HEK293T (cell line): Measurements from ENCODE around the gene MAGEB17.
"Not testable (repeated sequence)": the region's sequence is repeated elsewhere in the genome, so short reads cannot be mapped to it uniquely, and the experiment has no call there.

Source experiments
- CTCF ChIA-PET: fragments of 350-600 bp; formaldehyde crosslinking; extraction: SDS; loops from one replicate; lab custom pipeline; 2021; ENCODE audit warnings: antibody characterized with exemption, inconsistent platforms; lab: Yijun Ruan, JAX
- POLR2A ChIA-PET: fragments of 350-600 bp; formaldehyde crosslinking; extraction: SDS; loops from one replicate; lab custom pipeline; 2020; ENCODE audit warnings: antibody characterized with exemption, inconsistent platforms; lab: Yijun Ruan, JAX
- DNase-seq: peaks from one replicate; pipeline ENCODE4 v3.0.0; 2012; ENCODE audit warnings: mixed read lengths; ENCODE audit errors: extremely low spot score
- ARNT ChIP-seq: fragments of 450-650 bp; IDR thresholded peaks from 2 replicates; pipeline ENCODE4 v1.6.1; 2017; ENCODE audit warnings: mild to moderate bottlenecking
- BHLHE40 ChIP-seq: fragments of 450-650 bp; IDR thresholded peaks from 2 replicates; pipeline ENCODE4 v1.6.1; 2016; ENCODE audit warnings: mild to moderate bottlenecking, moderate library complexity, borderline replicate concordance
- CTBP1 ChIP-seq: fragments of 450-650 bp; IDR thresholded peaks from 2 replicates; pipeline ENCODE4 v1.6.1; 2016; ENCODE audit warnings: borderline replicate concordance
- ELF4 ChIP-seq: fragments of 450-650 bp; IDR thresholded peaks from 2 replicates; pipeline ENCODE4 v1.6.1; 2017; ENCODE audit warnings: antibody characterized with exemption
- FOXA1 ChIP-seq: fragments of 450-650 bp; IDR thresholded peaks from 2 replicates; pipeline ENCODE4 v1.6.1; 2016; ENCODE audit warnings: mild to moderate bottlenecking
- FOXK2 ChIP-seq: fragments of 450-650 bp; IDR thresholded peaks from 2 replicates; pipeline ENCODE4 v1.6.1; 2016; ENCODE audit warnings: mild to moderate bottlenecking
- FOXM1 ChIP-seq: fragments of 450-650 bp; IDR thresholded peaks from 2 replicates; pipeline ENCODE4 v1.6.1; 2017; ENCODE audit warnings: mild to moderate bottlenecking, borderline replicate concordance
- HDGF ChIP-seq: fragments of 450-650 bp; IDR thresholded peaks from 2 replicates; pipeline ENCODE4 v1.6.1; 2017; ENCODE audit warnings: antibody characterized with exemption, borderline replicate concordance
- L3MBTL2 ChIP-seq: fragments of 450-650 bp; conservative IDR thresholded peaks from 2 replicates; pipeline ENCODE4 v1.6.1; 2016; ENCODE audit warnings: mild to moderate bottlenecking
- LEF1 ChIP-seq: fragments of 450-650 bp; IDR thresholded peaks from 2 replicates; pipeline ENCODE4 v1.6.1; 2017; ENCODE audit warnings: mild to moderate bottlenecking, borderline replicate concordance
- NFRKB ChIP-seq: fragments of 450-650 bp; IDR thresholded peaks from 2 replicates; pipeline ENCODE4 v1.6.1; 2016; ENCODE audit warnings: mild to moderate bottlenecking, moderate library complexity
- SP1 ChIP-seq: fragments of 450-650 bp; IDR thresholded peaks from 2 replicates; pipeline ENCODE4 v1.6.1; 2017
- SUZ12 ChIP-seq: fragments of 450-650 bp; IDR thresholded peaks from 2 replicates; pipeline ENCODE4 v1.6.1; 2016; ENCODE audit warnings: mild to moderate bottlenecking
- TARDBP ChIP-seq: fragments of 450-650 bp; IDR thresholded peaks from 2 replicates; pipeline ENCODE4 v1.6.1; 2016
- ZNF384 ChIP-seq: fragments of 450-650 bp; IDR thresholded peaks from 2 replicates; pipeline ENCODE4 v1.6.1; 2016
- TF ChIP-seq, protein P1 (sequence below): fragments of 450-650 bp; IDR thresholded peaks from 2 replicates; pipeline ENCODE4 v1.6.1; 2016

Gene MAGEB17

DNA sequence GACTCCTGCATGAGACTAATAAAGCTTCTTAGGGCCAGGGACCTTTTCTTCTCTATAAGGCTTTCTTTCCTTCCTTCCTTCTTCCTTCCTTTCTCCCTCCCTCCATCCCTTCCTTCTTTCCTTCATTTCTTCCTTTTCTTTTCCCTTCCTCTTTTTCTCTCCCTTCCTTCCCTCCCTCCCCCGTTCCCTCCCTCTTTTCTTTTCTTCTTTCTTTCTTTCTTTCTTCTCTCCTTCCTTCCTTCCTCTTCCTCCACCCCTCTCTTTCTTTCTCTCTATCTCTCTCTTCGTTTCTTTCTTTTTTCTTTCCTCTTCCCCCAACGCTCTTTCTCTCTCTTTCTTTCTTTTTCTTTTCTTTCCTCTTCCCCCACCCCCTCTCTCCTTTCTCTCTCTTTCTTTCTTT, 2.5 kb upstream of the MAGEB17 start:
- TF ChIP-seq SP1 (no peak), HDGF (no peak), ARNT (no peak), FOXA1 (no peak), NFRKB (no peak), FOXM1 (no peak), TARDBP (no peak), CTBP1 (no peak), ZNF384 (no peak), L3MBTL2 (no peak)
- TF ChIP-seq, protein P1, sequence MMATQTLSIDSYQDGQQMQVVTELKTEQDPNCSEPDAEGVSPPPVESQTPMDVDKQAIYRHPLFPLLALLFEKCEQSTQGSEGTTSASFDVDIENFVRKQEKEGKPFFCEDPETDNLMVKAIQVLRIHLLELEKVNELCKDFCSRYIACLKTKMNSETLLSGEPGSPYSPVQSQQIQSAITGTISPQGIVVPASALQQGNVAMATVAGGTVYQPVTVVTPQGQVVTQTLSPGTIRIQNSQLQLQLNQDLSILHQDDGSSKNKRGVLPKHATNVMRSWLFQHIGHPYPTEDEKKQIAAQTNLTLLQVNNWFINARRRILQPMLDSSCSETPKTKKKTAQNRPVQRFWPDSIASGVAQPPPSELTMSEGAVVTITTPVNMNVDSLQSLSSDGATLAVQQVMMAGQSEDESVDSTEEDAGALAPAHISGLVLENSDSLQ: no peak
- ChIA-PET CTCF (interaction anchor here (0.6 kb wide), 1 partner anchor 842 kb away, joined by 5 read pairs; no protein-coding TSS in a partner anchor), POLR2A (no interaction called here)
- DNase-seq: no peak

DNA sequence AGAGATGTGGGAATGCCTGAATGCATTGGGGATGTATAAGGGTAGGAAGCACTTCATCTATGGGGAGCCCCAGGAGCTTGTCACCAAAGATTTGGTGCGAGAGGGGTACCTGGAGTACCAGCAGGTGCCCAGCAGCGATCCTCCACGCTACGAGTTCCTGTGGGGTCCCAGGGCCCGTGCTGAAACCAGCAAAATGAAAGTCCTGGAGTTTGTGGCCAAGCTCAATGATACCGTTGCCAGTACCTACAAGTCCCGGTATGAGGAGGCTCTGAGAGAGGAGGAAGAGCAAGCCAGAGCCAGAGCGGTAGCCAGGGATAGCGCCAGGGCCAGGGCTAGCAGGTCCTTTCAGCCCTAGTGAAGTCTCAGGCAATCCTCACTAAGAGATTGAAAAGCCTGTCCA, 3.8 kb downstream of the MAGEB17 start:
- POLR2A ChIA-PET: no interaction called here
- CTCF ChIA-PET: no interaction called here
- no peak for DNase-seq
- TF ChIP-seq HDGF (no peak), L3MBTL2 (no peak), FOXA1 (no peak), ARNT (no peak), BHLHE40 (no peak), ELF4 (no peak), FOXM1 (no peak), SP1 (no peak), LEF1 (no peak), TARDBP (no peak)
- TF ChIP-seq, protein P1: no peak

DNA sequence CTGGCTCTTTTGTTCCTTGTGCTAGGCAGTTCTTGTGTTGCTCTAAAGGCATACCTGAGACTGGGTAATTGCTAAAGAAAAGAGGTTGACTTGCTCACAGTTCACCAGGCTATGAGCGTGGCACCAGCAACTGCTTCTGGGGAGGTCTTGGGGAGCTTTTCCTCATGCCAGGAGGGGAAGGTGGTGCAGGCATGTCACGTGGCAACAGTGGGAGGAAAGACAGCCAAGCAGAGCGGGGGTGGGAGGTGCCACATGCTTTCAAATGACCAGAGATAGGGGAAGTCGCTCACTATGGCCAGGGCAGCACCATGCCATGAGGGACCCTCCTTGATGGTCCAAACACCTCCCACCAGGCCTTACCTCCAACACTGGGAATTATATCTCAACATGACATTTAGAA, 4.7 kb downstream of the MAGEB17 start:
- ChIA-PET POLR2A (no interaction called here), CTCF (no interaction called here)
- no peak for TF ChIP-seq CTBP1
- TF ChIP-seq LEF1: no peak
- TF ChIP-seq FOXM1: no peak
- TF ChIP-seq BHLHE40: no peak
- no peak for TF ChIP-seq FOXA1
- no peak for TF ChIP-seq SP1
- no peak for TF ChIP-seq SUZ12
- no peak for TF ChIP-seq ZNF384
- TF ChIP-seq L3MBTL2: no peak
- no peak for TF ChIP-seq NFRKB
- TF ChIP-seq FOXK2: no peak
- no peak for TF ChIP-seq HDGF
- TF ChIP-seq ARNT: no peak
- TF ChIP-seq, protein P1: no peak
- no peak for DNase-seq

DNA sequence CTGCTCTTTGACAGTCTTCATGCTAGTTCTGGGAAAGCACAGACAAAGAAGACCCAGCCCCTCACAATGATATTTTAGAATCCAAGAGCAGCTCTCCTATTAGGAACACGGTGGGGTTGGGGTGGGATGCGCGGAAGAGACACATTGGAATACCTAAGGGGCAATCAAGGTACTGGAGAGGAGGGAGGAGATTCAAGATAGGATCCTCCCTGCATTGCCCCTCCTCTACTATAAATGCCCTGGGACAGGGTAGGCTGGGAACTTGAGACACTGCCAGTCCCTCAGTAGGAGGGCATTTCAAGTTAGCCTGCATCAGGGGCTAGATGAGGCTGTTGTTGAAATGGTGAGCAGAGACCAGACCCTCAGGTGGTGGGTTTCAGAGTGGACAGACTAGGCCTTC, 5.1 kb downstream of the MAGEB17 start:
- TF ChIP-seq ARNT (no peak), FOXK2 (no peak), FOXM1 (no peak), ZNF384 (no peak), L3MBTL2 (no peak), SP1 (no peak), ELF4 (no peak), CTBP1 (no peak), LEF1 (no peak), FOXA1 (no peak), BHLHE40 (no peak), TARDBP (no peak)
- TF ChIP-seq, protein P1: no peak
- DNase-seq: no peak
- ChIA-PET POLR2A (no interaction called here), CTCF (no interaction called here)

DNA sequence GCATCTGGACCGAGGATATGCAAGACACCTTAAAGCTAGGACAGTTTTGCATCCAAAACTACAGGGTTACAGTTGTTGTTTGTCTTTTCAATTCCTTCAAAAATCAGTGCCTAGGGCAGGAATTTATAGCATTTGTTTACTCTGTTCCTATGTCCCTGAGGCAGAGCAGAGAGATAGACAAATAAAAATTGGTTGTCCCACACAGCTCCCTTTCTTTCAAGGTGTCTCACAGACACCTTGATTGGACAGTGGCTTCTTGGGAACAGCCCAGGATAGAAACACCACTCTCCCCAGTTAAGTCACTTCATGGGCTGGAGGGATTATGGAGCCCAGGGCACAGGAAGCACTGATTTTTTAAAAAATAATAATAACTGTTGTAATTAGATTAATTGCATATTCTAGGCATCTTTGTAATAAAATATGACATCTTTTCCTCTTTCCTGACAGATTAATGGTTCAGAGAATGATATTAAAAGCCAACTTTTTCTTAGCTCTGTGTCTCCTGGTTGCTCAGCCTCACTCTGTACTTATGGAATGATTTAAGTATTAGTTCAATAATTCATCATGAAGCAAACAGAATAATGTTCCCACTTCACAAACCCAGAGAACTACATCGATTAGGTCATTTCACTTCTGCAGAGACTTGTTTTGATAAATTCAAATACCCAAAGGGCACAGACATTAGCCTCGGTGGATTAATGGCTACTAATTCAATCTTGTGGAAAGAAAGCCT, 8.2 kb downstream of the MAGEB17 start:
- ChIA-PET POLR2A (no interaction called here), CTCF (no interaction called here)
- DNase-seq: no peak
- TF ChIP-seq NFRKB (no peak), ELF4 (no peak), FOXM1 (no peak), ARNT (no peak), SP1 (no peak), CTBP1 (no peak), L3MBTL2 (no peak)

DNA sequence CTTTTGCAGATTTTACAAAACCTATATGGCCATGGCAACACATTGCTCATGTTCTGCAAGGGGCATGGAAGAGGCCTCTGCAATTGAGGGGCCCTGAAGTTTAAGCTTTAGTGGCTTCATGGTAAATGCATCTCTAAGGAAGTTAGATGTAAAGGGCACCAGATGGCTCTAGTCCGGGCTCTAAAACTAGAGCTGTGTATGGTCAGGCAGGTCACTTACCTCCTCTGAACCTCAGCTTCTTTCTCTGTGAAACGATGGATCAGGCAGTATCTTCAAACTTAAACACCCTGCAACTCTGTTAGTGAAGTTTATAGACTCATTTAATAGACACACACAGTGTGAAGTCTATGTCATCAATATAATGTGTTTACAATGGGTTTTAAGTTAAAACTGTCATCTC, 10.0 kb downstream of the MAGEB17 start:
- ChIA-PET CTCF (no interaction called here), POLR2A (no interaction called here)
- TF ChIP-seq LEF1: no peak
- TF ChIP-seq ELF4: no peak
- TF ChIP-seq TARDBP: no peak
- no peak for DNase-seq

DNA sequence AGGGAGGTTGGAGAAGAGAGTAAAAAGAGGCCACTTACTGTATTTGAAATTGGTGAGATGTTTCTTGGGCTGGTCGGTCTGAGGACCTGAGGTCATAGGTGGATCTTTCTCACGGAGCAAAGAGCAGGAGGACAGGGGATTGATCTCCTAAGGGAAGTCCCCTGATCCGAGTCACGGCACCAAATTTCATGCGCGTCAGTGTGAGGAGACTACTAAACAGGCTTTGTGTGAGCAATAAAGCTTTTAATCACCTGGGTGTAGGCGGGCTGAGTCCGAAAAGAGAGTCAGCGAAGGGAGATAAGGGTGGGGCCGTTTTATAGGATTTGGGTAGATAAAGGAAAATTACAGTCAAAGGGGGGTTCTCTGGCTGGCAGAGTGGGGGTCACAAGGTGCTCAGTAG, 16.6 kb downstream of the MAGEB17 start:
- DNase-seq, CTCF ChIA-PET, POLR2A ChIA-PET: not testable (repeated sequence)
